Fibroblast of pulmonary artery (primary cell): ENCODE measurements around the gene CERK.
"Not testable (repeated sequence)": the region's sequence is repeated elsewhere in the genome, so short reads cannot be mapped to it uniquely, and the experiment has no call there.

Experiments
- DNase-seq: peaks from one replicate; pipeline ENCODE4 v3.0.0-alpha.2; 2010; ENCODE audit warnings: low read depth
- H3K4me3 ChIP-seq: replicated peaks from 2 replicates; pipeline ENCODE4 v1.5.1; 2011; ENCODE audit warnings: low read depth, mild to moderate bottlenecking, control low read depth, low read length, moderate library complexity
- TF ChIP-seq, protein P1 (sequence below): IDR thresholded peaks from 2 replicates; pipeline ENCODE4 v1.5.1; 2011; ENCODE audit warnings: mild to moderate bottlenecking, control low read depth, low read length, inconsistent platforms; ENCODE audit errors: missing control alignments

CERK gene

DNA sequence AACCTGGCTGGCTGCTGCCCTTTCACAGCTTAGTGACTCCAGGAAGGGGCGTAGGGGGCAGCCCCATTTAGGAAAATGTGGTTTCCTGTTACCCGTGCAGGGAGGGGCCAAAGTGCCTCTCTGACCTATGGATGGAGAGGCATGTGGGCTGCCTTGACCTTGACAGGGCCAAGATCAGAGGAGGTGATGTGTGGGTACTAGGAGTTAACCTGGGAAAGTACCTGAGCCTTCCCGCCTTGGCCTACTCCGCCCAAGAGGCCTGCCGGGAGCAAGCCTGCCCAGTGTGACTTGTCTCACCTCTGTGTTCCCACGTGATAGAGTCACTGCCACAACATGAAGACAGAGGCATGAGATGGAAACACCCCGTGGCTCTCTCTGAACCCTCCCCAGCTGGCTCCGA lies 84.5 kb downstream of the CERK start:
- TF ChIP-seq, protein P1, sequence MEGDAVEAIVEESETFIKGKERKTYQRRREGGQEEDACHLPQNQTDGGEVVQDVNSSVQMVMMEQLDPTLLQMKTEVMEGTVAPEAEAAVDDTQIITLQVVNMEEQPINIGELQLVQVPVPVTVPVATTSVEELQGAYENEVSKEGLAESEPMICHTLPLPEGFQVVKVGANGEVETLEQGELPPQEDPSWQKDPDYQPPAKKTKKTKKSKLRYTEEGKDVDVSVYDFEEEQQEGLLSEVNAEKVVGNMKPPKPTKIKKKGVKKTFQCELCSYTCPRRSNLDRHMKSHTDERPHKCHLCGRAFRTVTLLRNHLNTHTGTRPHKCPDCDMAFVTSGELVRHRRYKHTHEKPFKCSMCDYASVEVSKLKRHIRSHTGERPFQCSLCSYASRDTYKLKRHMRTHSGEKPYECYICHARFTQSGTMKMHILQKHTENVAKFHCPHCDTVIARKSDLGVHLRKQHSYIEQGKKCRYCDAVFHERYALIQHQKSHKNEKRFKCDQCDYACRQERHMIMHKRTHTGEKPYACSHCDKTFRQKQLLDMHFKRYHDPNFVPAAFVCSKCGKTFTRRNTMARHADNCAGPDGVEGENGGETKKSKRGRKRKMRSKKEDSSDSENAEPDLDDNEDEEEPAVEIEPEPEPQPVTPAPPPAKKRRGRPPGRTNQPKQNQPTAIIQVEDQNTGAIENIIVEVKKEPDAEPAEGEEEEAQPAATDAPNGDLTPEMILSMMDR: no peak
- no peak for DNase-seq
- no peak overlapping the region for H3K4me3 ChIP-seq

GRCh38 chr22:46652847-46653331 lies 85.2 kb downstream of the CERK start:
- peak; percentile 31 for DNase-seq
- peak overlapping the region; percentile 22 for H3K4me3 ChIP-seq

DNA sequence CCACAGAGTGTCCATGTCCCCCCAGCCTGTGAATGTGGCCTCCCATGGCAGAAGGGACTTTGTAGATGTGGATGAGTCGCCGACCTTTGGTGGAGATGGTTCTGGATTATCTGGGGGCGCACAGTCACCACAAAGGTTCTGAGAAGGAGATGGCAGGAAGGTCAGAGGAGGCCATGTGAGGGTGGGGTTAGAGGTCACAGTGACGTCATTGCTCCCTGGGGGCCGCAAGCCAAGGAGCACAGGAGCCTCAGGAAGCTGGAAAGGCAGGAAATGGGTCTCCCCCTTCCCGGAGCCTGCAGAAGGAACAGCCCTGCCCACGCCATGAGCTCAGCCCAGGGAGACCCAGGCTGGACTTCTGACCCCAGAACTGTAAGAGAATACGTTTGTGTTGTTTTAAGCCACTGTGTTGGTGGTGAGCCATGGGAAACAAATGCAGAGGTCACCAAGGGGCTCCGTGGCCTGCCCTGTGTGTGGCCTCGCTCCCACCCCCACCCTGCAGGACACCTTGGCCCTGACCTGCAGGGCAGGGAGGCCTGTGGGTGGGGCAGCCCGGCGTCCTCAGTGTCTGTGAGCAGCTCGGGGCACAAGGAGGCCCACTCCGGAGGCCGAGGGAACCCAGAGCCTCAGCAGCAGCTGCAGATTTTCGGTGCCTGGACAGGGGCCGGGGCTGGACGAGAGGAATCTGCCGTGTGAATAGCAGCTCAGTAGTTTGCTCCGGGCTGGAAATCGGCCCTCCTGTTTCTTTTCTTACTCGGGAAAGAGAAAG lies 85.8 kb downstream of the CERK start:
- peak; percentile 50 for DNase-seq
- TF ChIP-seq, protein P1: no peak
- no peak overlapping the region for H3K4me3 ChIP-seq

More at GRCh38 chr22:46652847-46653331, 85.2 kb downstream of the CERK start:
- TF ChIP-seq, protein P1: no peak

- no peak for DNase-seq
- TF ChIP-seq, protein P1: no peak
- no peak overlapping the region for H3K4me3 ChIP-seq
Measured at GRCh38 chr22:46651316-46651715, 86.7 kb downstream of the CERK start.

- TF ChIP-seq, protein P1: no peak
- DNase-seq: no peak
- no peak overlapping the region for H3K4me3 ChIP-seq
Measured at GRCh38 chr22:46650078-46650810, 87.8 kb downstream of the CERK start.

DNA sequence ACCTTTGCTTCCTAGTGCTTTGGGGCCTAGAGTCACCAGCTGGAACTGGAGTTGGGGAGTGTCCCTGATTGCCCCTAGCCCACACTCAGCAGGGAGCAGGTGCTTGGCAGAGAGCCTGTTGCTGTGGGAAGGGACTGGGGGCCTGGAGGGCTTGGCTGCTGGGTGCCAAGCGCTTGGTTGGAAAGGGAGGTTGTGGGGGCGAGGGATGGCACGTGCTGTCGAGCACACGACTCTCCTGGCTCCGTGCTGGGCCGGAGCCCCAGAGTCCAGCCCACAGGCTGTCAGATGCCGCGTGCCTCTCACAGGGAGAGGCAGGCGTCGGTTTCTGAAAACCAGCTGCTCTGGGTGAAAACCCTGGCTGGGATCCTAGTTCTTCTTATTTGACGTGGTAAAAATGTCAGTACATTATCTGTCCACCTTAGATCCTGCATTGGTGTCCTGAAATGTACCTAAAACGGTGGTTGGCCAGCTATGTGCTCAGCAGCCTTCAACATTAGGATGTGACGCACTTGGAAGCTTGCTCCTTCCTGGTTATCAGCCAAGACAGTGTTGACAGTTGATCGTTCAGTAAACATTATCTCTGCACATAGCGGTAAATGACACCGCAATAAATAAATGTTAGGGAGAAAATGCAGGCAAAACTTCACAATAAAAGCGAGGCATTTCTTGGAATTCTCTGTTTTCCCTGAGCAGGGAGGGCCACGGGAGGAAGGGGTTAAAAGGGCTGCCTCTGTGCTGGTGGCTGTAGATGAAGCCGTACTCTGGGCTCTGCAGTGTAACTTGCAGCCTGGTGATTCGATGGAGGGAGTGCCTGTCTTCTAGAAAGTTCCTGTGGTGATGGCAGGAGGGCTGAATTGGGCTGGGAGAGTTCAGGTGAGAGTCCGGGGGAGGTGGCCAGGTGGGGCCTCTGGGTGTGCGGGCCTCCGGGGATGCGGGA lies 88.6 kb downstream of the CERK start:
- no peak overlapping the region for H3K4me3 ChIP-seq
- peak; percentile 81 for DNase-seq
- TF ChIP-seq, protein P1: no peak

DNA sequence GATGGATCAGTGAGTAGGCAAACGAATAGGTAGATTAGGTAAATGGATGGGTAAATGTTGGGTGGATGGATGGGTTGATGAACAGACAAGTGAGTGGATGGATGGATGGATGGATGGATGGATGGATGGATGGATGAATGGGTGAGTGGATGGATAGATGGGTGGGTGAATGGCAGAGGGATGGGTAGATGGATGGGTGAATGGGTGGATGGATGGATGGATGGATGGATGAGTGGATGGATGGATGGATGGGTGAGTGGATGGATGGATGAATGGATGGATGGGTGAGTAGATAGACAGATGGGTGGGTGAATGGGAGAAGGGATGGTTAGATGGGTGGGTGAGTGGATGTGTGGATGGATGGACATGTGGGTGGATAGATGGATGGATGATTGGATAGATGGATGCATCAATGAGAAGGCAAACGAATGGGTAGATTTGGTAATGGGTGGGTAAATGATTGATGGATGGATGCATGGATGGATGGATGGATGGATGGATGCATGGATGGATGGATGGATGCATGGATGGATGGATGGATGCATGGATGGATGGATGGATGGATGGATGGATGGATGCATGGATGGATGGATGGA lies 89.7 kb downstream of the CERK start:
- not testable (repeated sequence) for DNase-seq, H3K4me3 ChIP-seq
